Stimulated activated CD8-positive, alpha-beta memory T cell treated with anti-CD3 and anti-CD28 coated beads, Interleukin-12 subunit alpha, Interleukin-12 subunit beta, amount 100 ng/mL, for 1 hour (primary cell): Measurements from ENCODE around the gene GRIK4.
"Not testable (repeated sequence)": the region's sequence is repeated elsewhere in the genome, so short reads cannot be mapped to it uniquely, and the experiment has no call there.

Experiments used
- DNase-seq: peaks from one replicate; pipeline ENCODE4 v3.0.0-alpha.2; 2020; ENCODE audit warnings: low read depth

GRIK4 gene

GRCh38 chr11:120577041-120577440 lies 65.5 kb downstream of the GRIK4 start:
- no peak for DNase-seq

DNA sequence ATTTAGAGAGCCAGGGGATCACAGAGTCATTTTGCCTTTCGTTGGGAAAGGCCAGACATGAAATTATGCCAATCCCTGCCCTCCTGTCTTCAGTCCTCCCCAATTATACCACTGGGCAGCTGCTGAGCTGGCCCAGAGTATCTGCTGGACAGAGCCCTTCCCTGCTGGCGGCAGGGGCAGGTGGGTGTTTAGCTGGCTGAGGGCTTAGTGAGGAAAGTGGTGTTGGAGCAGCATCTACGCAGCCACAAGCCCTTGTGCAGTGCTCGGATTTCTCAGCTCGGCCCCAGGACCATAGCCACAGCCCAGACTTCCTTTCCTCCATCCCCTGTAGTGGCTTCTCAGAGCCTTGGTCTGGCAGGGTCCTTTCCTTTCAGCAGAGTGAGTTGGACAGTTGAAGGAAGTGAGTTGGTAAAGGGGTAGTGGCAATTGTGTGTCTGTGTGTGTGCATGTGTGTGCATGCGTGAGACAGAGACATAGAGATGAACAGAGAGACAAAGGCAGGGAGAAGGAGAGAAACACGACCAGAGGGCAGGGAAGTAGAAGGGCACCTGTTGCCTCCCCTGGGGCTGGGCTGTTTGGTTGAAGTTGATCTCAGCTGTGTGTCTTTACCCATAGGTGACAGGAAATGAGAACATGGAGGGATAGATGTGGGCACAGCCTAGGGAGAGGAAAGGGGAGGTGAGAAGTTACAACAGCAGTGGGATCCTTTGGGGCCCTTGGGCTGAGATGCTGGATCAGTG lies 66.2 kb downstream of the GRIK4 start:
- no peak for DNase-seq

GRCh38 chr11:120578596-120579154 lies 67.1 kb downstream of the GRIK4 start:
- DNase-seq, result no peak

- DNase-seq, result no peak
Measured at GRCh38 chr11:120579611-120580031, 68.1 kb downstream of the GRIK4 start.

DNA sequence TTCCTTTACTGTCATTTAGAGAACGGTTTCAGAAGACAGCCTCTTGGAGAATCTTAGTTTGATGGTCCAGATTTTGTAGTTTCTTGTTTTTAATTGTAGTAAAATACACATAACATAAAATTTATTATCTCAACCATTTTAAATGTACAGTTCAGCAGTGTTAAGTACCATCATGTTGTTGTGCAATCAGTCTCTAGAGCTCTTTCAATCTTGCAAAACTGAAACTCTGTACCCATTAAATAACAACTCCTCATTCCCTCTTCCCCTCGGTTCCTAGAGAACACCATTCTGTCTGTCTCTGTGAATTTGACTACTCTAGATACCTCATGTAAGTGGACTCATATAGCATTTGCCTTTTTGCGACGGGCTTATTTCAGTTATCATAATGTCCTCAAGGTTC lies 69.8 kb downstream of the GRIK4 start:
- DNase-seq, result no peak

GRCh38 chr11:120582535-120582934 lies 71.0 kb downstream of the GRIK4 start:
- DNase-seq, result not testable (repeated sequence)

DNA sequence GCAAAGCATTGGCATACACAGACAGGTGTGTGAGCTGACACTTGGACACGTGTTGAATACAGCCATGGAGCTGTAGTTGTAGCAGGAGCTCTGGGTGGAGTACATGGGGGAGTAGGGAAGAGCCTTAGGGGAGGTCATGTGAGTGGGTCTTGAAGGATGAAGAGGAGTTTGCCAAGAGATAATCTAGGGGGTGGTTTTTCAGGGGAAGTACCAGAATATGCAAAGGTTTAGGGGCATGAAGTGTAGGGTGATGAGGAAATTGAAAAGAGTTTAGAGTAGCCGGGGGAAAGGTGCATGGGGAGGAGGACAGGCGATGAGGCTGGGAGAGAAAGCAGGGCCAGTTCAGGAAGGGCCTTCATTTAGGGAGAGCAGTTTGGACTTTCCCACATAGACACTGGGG lies 74.5 kb downstream of the GRIK4 start:
- no peak for DNase-seq

DNA sequence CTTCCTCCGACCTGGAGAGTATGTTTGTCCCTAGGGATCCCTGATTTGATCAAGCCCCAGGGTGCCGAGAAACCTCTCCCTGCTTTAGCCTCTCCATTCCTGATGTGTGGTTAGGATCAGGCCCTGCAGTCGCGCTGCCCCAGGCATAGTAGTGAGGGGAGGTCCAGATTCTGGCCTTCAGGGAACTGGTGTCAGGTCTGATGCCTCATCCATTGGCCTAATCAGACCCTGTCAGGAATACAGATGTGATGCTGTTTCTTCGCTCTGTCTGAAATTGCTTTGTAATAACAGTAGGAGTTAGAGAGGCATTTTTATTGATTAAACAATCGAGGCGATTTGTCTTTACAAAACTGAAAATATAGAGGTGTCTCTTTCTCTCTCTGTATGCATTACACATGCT lies 75.2 kb downstream of the GRIK4 start:
- no peak for DNase-seq

DNA sequence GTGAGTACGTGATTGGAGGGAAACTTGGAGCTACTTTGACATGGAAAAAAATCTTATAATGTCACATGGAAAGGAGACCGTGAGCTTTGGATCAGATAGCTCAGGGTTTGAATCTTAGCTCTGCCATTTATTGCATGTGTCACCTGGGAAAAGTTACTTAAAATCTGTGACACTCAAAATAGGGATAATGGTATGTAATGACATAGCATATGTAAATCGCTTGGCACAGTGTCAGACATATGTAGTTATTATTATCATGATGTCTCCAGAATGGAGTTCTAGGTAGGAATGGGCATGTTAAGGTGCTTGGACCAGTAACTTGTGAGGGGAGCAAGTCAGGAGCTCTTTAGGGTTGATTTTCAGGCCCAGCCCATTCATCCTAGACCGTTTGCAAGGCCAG lies 75.8 kb downstream of the GRIK4 start:
- DNase-seq, result no peak

GRCh38 chr11:120589376-120589775 lies 77.8 kb downstream of the GRIK4 start:
- no peak for DNase-seq

DNA sequence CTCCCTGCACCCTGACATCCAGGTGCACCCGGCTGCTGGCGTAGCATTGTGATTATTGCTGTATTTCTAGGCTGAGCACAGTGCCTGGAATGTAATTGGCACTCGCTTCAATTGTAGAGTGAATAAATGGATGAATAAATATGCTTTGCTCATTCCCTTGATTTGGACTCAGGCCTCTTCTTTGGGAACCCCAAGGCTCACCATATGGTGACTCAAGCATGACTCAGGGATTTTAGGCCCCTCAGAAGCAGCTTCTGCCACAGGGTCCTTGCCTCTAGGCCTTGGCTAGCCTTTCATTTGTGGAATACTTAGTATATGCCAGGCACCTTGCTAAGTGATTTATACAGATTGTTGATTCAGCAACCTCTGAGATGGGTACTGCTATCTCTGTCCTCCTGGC lies 78.9 kb downstream of the GRIK4 start:
- DNase-seq, result no peak

DNA sequence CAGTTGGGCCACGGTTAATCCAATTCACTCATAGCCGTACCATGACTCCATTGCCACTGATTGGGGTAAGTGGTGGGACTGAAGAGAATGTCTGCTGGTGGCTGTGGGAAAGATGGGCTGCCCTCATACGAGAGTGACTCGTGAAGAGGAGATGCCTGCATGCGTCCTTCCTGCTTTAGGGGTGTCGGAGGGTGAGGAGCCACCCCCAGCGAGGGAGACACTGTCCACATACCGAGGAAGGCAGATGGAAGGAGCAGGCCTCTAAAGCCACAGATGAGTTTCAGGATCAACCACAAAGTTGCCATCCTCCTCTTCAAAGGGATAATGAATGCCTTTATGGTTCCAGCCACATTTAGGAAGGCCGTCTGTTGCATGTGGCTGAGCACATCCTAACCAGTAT lies 83.2 kb downstream of the GRIK4 start:
- no peak for DNase-seq

GRCh38 chr11:120595557-120595956 lies 84.0 kb downstream of the GRIK4 start:
- no peak for DNase-seq

DNA sequence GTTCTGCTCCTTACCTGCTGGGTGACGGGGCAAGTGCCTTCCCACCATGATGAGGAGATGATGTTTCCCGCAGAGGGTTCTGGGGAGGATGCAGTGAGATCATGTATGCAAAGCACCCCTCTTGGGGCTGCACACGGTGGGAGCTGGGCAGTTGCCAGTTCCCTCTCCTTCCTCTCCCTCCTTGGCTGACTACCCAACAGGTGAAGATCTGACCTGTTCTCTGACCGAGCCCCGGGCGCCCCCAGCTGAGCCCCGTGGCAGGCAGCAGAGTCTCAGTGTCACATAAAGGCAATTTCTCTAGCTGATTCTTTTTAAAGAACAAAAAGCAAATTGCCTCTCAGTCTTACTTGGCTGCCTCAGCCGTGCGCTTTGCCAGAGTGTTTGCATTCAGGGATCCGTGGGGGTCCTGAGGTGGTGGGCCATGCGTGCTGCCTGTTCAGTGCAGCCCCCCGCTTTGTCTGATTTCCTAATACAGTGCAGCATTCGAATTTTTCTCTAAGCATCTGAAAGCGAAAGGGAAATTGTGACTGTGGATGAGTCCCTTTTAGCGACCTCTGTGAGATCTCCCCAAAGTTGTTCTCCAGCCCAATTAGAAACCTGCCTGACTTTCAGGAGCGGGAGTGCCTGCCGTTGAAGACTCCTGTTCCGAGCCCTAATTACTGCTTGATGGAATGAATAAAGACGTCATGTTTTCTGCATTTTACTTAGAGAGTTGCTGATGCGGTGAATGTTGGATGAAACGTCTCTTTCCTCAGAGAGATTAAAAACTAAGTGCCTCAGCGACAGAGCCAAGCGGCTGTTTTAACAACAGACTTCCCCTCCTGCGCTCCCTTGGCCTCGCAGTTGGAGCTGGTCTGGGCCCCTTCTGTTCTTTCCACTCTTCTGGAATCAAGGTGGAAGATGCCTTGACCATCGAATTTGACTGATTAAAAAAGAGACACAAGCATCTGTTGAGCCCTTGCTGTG lies 86.0 kb downstream of the GRIK4 start:
- DNase-seq, result no peak

- DNase-seq, result no peak
Measured at GRCh38 chr11:120598517-120599257, 87.1 kb downstream of the GRIK4 start.

DNA sequence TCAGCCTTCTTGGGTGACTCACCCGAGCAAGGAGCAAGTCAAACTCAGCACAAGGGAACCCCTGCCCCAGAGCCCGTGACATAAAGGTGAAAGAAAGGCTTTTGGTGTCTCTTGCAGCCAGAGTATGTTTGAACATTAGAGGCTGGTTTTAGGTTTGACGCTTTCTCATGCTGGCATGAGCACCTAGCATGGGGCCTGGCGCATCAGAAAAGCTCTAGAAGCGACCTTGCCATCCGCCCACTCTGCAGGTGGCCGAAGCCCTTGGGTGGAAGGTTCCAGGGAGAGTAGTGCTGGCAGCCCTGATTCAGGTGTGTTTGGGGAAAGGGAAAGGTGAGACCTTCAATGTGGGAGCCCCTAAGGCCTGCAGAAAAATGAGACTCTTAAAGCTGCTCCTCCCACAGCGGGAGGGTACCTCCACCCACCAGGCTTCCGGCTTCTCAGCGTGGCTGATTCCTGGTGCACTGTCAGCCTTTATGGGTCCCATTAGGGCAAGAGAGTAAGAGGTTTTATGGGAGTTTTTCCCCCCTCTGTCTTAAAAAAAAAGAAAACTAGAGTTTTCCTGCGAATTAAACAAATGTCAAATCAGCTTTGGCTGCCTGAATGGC lies 88.4 kb downstream of the GRIK4 start:
- DNase-seq, result no peak

GRCh38 chr11:120601536-120601935 lies 90.0 kb downstream of the GRIK4 start:
- DNase-seq, result no peak

GRCh38 chr11:120603071-120603470 lies 91.5 kb downstream of the GRIK4 start:
- DNase-seq, result no peak

DNA sequence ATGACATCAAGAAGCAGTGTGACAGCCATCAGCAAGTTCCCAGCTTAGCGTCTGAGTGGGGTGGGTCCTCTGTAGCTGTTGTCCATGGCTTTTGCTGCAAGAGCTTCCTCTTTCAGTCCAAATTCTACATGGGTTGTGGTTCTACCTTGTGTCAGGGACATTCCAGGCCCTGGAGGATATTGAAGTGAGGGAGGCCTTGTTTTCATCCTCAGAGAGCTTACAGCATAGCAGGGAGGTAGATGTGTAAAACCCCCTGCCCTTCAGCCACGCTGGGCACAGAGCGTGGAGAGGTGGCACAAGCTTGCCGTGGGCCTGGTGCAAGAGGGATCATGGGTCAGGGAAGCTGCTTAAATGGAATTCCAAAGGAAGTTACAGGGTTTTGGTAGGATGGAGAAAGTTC lies 93.9 kb downstream of the GRIK4 start:
- no peak for DNase-seq

- no peak for DNase-seq
Measured at GRCh38 chr11:120606211-120607010, 94.9 kb downstream of the GRIK4 start.

- no peak for DNase-seq
Measured at GRCh38 chr11:120608061-120608460, 96.5 kb downstream of the GRIK4 start.
